Stimulated activated CD4-positive, alpha-beta T cell treated with anti-CD3 and anti-CD28 coated beads, Interleukin-4, amount 100 ng/mL, for 1 hour (primary cell): ENCODE data around the gene STAT5A.
A peak's percentile ranks its signal among the peaks of the same experiment; 100 is the strongest.
"Not testable (repeated sequence)": the region's sequence is repeated elsewhere in the genome, so short reads cannot be mapped to it uniquely, and the experiment has no call there.

Source experiments
- DNase-seq: peaks from one replicate; pipeline ENCODE4 v3.0.0-alpha.2; 2020

Gene STAT5A

DNA sequence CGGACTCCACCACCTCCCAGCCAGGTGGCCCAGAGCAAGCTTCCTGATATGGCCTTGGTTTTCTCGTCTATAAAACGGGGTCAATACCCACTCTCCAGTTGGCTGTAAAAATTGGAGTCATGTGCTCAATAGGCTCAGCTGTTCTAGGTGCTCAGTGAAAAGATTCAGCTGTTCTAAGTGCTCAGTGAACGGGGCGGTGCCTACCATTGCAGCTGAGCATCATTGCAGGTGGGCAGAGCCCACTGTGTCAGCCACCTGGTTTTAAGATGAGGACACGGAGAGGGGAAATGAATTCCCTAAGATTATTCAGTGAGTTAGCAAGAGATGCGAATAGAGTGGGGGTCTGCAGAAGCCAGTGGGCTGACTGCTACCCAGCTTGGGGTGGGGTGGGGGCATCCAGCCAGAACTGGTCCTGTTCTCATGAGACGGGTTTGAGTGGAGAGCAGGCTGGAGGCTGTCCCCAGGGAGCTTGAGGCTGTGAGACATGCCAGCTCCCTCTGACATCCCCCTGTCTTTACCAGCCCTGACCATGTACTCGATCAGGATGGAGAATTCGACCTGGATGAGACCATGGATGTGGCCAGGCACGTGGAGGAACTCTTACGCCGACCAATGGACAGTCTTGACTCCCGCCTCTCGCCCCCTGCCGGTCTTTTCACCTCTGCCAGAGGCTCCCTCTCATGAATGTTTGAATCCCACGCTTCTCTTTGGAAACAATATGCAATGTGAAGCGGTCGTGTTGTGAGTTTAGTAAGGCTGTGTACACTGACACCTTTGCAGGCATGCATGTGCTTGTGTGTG lies 21.9 kb downstream of the STAT5A start:
- no peak for DNase-seq

DNA sequence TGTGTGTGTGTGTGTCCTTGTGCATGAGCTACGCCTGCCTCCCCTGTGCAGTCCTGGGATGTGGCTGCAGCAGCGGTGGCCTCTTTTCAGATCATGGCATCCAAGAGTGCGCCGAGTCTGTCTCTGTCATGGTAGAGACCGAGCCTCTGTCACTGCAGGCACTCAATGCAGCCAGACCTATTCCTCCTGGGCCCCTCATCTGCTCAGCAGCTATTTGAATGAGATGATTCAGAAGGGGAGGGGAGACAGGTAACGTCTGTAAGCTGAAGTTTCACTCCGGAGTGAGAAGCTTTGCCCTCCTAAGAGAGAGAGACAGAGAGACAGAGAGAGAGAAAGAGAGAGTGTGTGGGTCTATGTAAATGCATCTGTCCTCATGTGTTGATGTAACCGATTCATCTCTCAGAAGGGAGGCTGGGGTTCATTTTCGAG lies 22.5 kb downstream of the STAT5A start:
- DNase-seq: no peak

DNA sequence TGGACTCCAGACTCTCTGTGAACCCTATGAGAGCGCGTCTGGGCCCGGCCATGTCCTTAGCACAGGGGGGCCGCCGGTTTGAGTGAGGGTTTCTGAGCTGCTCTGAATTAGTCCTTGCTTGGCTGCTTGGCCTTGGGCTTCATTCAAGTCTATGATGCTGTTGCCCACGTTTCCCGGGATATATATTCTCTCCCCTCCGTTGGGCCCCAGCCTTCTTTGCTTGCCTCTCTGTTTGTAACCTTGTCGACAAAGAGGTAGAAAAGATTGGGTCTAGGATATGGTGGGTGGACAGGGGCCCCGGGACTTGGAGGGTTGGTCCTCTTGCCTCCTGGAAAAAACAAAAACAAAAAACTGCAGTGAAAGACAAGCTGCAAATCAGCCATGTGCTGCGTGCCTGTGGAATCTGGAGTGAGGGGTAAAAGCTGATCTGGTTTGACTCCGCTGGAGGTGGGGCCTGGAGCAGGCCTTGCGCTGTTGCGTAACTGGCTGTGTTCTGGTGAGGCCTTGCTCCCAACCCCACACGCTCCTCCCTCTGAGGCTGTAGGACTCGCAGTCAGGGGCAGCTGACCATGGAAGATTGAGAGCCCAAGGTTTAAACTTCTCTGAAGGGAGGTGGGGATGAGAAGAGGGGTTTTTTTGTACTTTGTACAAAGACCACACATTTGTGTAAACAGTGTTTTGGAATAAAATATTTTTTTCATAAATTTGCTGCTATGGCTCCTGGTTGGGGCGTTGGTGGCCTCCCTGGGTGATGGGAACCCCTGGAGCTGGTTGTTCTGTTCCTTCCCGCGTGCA lies 23.1 kb downstream of the STAT5A start:
- DNase-seq: no peak

DNA sequence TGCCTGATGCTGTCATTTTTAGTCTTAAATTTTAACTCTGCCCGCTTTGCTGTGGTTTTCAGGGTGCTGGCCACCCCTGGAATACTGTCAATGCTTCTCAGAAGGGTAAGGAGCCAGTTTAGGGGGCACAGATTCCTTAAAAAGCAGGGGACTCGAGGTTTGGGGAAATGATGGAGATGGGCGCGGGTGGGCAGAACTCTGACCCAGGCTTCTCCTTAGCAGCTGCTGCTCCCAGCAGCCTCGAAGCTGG lies 23.7 kb downstream of the STAT5A start:
- DNase-seq: no peak

DNA sequence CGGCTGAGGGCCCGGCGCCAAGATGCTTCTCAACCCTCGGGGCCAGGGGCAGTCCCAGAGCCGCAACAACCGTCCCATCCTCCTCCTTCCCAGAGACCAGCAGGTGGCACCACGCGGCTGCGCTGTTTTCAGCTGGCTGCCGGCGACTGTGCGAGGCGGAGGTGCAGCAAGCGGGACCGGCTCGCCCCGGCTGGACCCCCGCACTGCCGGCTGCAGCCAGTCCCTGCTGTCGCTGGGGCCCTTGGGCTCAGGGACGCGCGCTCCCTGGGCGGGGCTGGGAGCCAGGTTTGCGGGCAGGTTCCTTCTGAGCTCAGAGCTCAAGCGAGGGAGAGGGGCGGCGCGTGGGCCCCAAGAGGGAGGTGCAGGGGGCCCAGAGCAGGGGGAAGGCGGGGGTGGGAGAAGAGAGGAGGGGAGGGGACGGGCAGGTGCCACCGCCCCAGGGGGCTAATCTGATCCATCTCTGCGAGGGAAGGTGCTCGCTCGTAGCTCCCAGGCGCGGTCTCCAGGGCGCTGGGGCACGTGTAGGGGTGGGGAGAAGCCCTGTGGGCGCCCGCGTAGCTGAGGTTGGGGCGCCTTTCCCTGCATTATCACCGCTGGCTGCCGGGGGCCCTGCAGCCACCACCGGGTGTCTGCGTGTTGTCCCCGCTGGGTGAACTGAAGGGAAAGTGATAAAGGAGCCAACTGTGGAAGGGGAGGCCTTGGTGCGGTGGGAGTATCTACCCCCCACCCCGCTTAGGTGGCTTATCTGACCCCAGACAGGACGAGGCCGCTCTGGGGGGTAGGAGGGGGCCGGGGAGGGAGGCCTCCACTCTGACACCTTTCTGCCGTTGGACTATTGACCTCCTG lies 24.2 kb downstream of the STAT5A start:
- DNase-seq: peak; percentile 79

DNA sequence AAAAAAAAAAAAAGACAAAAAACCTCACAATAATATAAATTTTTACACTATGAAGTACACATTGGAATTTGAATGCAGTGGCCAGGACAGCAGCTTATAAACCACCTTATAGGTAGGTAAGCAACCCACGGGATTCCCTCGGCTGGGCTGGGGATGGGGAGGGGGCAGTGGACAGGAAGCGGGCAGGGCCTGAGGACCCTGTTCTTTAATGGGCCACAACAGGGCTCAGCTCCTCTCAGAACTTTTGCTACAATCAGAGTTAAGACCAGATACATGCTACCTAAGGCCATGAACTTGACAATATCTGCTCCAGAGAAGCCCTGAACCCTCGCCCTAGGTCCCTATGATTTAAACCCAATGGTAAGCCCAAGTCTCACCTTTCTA lies 25.1 kb downstream of the STAT5A start:
- DNase-seq: no peak

DNA sequence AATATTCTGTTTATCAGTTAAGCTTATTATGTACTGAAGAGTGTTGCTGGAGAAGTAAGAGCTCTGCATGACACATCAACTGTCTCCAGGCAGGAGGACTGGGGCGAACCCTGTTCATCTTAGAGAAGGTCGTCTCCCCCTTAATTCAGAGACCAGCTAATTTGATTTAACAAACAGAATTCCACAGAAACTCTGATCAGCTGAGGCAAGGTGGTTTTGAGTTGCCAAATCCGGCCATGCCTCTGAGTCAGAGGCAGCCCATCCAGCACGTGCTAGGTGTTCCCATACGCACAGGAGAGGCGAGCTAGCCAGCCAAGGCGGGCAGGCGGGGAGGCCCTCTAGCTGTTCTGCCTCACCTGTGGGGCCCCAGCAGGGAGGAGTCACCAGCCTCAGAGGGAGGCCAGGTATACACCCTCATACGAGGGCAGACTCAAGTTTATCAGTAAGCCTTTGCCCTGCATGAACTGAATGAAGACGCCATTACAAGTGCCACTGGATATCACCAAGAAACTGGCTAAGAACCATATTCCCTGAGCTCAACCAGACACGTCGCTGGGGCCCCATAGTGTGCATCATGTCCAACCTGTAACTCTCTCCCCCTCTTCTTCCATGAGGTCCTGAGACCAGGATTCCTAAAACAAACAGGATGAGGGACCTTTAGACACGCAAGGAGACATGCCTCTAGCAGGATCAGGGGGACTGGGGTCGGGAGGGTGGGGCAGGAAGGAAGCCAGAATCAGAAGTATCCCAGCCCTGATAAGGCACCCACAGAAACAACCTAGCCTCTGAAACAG lies 25.7 kb downstream of the STAT5A start:
- peak; percentile 49 for DNase-seq

DNA sequence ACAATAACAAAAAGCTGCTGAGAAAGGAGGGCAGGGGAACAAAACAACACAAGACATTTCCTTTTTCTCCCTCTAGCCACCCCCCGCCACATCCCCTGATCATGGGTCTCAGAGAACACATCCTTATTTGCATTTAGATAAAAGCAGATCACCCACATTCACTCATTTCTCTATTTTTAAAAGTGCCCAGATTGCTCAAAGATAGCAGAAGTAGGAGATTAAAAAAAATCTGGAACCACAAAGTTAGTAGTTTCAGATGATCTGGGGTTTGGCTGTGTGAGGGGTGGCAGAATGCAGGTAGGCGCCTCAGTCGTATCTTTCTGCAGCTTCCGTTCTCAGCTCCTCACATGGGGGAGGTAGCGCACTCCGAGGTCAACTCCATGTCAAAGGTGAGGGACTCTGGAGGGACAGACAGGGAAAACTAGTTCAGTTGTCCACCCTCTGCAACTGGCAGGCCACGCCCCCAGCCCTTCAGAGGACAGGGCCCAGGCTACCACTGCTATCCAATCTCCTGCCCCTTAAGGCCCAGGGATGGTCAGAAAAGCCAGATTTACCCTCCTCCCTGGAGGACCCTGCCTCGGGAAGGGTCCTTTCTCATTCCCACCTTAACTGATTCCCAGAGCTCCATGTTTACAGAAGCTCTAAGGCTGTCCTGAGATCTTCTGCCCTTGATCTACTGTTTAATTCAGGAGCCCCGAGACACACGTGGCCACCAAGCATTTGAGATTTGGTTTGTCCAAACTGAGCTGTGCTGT lies 27.3 kb downstream of the STAT5A start:
- DNase-seq: no peak

DNA sequence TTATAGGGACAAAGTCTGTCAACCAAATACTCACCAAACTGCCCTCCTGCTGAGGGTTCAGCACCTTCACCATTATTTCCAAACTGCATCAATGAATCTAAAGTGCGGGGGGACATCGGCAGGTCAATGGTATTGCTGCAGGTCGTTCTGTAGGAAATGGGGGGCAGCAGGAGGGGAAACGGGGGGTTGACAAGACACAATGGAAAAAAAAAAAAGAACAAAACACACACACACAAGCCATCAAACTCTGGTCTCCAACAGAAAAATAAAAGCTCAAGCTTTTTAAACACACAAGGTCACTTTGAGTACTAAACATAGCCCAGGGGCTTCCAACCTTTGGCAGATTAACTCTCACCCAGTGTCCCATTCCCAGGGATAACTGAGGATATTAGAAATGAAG lies 28.5 kb downstream of the STAT5A start:
- no peak for DNase-seq

DNA sequence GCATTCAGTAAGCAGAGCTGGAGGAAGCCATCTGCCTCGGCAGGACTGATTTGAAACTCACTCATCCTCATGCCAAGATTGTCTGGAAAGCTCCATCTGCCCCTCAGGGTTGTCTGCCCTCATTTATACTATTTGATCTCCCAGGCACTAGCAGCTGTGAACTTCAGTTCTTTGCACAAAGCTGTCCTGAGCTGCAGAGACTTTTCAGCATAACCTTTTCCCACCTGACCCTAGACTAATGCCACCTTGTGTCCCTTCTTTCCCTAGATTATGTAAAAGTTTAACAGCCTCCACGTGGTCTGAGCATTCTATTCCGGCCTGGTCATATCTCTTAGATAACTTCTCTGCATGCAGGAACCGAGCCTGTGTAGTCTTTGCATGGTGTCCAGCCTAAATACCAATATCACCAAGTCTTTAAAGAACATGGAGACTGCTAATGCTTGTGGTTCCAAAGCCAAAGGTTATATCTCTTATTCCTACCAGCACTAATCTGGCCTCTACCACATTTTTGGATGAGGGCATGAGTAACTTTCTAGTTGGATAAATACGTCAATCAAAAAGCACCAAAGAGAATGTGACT lies 29.1 kb downstream of the STAT5A start:
- no peak for DNase-seq

DNA sequence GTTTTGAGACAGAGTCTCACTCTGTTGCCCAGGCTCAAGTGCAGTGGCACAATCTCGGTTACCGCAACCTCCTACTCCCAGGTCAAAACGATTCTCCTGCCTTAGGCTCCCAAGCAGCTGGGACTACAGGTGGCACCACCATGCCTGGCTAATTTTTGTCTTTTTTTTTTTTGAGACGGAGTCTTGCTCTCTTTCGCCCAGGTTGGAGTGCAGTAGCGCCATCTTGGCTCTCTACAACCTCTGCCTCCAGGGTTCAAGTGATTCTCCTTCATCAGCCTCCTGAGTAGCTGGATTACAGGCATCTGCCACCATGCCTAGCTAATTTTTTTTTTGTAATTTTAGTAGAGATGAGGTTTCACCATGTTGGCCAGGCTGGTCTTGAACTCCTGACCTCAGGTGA lies 29.7 kb downstream of the STAT5A start:
- DNase-seq: not testable (repeated sequence)

DNA sequence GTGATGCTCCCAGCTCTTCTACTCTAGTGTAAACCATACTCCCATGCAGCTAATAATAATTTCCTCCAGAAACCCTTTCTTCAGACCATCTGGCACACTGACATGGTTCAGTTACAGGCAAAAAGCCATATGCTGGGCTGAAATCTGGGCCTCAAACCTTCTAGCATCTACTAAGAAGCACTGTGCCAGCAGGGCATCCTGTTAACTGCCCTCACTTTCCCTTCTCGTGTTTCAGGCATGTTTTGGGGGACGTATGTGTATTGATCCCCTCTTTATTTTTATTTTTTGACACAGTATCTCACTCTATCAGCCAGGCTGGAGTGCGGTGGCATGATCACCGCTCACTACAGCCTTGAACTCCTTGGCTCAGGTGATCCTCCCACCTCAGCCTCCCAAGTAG lies 33.3 kb downstream of the STAT5A start:
- no peak for DNase-seq

DNA sequence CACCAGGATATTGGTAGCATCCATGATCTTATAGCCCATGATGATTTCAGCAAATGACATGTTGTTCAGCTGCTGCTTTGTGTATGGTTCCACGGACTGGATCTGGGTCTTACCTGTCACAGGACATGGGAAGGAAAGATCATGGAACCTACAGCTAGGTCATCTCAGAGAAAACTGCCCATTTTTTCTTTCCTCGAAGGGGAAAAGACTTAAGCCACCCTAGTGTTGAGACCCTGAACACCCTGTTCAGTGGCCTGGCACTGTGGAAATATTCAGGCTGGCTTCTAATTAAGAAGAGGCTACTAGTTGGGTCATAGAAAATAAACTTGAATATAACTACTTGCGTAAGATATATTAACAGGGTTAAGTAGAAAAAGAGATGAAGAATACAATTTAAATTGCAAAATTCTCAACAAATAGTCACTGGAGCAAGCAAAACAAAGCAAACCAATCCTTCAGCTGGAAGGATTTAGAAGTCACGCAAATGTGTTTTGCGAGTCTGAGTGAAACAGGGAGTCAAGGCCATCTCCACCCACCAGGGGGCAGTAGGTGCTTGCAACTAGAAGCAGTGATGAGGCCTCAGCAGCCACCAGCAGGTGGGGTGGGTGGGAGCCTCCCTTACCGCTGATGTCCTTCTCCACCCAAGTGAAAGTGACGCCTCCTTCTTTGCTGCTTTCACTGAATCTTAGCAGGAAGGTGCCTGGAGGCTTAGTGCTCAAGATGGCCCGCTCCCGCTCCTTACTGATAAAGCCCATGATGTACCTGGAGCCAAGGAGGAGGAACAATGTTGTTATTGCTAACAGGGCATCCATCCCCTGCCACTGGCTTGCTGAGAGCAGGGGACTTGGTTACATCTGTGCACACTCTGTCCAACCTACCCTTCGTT lies 34.3 kb downstream of the STAT5A start:
- DNase-seq: peak; percentile 94

DNA sequence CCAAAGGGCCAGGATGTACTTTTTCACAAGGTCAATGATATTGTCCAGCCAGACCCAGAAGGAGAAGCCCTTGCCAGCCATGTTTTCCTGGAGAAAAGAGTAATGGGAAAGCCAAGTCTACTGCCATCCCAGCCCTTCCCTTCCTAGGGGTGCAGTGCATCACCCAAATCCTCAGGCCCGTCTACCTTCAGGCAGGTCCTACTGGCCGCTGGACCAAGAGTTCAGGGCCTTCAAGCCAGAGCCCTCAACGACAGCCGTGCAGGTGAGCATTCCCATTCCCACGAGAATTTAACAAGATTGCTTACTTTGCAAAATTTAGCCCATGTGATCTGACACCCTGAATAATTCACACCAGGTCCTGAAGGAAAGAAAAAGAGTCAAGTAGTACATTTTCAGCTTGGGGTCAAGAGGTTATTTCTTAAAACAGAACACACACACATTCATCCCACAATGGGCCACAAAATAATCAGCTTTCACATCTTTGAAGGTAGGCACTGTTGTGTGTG lies 35.0 kb downstream of the STAT5A start:
- DNase-seq: no peak

DNA sequence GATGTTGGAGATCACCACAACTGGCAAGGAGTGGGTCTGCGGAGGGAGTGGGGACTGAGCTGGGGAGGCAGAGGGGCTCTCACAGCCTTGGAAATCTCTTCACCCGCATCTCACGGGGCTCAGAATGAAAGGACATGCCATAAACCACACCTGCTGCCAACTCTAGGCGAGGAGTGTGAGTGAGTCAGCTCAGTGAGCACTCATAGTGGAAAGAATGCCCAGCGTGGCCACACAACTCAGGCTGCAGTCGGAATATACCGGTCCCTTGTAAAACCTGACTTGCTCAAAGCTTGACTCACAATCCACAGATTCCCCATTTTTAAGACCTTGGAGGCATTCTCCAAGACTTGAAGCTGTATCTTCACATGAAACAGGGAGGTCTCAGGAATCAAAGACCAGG lies 36.7 kb downstream of the STAT5A start:
- no peak for DNase-seq

DNA sequence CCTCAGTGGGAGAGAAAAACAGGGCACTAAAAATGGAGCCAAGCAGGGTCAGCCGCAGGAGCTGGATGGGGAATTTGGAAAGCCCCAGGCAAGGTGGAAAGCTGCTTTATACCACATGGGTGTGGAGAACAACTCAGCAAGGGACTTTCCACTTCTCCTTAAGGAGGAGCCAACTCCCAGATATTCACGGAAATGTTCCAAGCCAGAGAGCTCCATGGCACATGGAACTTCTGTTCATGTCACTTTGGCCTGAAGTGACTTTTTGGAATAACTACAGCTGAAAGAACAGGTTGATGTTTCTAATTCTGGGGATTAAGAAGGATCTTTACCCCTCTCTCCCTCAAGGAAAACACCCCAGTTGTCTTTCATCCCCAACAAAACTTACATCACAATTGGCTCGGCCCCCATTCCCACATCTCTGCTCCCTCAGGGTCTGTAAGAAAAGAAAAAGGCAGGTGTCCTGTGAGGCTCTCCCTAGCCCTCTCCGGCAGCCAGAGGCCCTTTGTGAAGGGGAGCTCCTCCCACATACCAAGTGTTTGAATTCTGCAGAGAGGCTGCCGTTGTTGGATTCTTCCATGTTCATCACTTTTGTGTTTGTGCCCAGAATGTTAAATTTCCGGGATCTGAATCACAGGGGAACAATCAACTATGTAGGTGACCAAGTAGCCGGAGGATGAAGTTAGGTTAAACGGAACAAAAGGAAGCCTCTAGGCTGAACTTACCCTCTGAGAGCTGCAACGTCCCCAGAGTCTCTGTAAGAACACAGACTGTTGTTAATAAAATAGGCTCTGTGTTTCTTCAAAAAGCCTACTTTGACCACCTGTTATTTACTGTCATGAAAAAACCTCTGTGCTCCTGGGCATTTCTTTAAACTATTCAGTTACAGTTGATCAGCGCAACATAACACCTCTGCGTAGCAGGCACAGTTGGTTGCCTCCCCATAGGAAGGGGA lies 41.0 kb downstream of the STAT5A start:
- no peak for DNase-seq

DNA sequence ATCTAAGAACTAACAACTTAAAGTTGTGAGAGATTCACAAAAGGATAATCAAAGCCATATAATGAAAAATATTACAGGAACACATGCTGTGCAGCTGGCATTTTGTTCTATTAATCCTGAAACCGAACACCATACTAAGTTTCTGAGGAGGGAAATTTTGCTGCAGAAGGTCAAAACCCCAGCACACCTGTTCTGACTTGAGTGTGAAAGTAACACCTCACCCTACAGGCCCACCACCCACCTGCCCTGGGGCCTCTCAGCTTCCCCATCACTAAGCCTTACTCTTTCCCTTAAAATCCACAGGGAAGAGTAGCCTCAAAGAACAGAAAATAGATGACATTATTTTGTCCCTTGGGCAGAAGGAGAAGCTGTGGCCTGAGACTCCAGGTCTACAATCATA lies 44.8 kb downstream of the STAT5A start:
- no peak for DNase-seq

DNA sequence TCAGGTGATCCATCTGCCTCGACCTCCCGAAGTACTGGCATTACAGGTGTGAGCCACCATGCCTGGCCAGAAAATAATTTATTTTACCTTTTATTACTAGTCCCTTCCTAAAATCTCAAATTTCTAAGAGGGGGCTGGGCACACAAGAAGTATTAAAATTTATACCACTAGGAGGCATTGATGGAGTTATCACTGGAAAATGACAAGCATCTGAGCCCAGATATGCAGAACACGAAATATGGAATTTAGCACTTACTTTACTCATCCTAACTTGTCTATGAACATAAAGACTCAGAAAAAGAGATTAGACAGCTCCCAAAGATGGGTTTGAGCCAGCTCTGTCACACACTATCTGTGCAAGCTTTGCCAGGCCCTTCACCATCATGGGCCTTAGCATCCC lies 46.4 kb downstream of the STAT5A start:
- DNase-seq: no peak

DNA sequence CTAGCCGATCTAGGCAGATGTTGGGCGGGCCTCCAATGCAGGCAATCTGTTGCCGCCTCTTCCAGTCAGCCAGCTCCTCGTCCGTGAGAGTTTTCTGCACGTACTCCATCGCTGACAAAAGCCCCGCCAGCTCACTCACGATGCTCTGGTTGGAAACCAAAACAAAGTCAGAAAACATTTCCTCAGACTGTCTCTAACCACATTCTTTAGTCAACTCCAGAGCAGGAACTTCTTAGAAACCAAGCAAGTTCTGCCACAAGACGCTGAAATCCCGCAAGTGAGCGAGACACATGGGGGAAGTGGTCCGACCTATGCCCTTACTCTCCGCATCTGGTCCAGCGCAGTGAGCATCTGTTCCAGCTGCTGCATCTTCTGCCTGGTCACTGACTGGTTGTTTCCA lies 49.1 kb downstream of the STAT5A start:
- peak; percentile 69 for DNase-seq
